SU-DHL-6 (cell line): Measurements from ENCODE around the gene FOXA2.

Experiments
- CTCF ChIP-seq: fragments of 200-600 bp; sonication (generic); IDR thresholded peaks from one replicate; pipeline ENCODE4 v1.5.1; 2017; ENCODE audit warnings: antibody characterized with exemption, mild to moderate bottlenecking, low read length, moderate library complexity; ENCODE audit not compliant: insufficient read depth, poor library complexity, severe bottlenecking
- EZH2phosphoT487 ChIP-seq: fragments of 200-600 bp; sonication (generic), shearing (Covaris generic); conservative IDR thresholded peaks from 2 replicates; pipeline ENCODE4 v1.6.1; 2018; ENCODE audit warnings: mild to moderate bottlenecking, antibody characterized with exemption, low read length, moderate library complexity, mixed read lengths

DNA sequence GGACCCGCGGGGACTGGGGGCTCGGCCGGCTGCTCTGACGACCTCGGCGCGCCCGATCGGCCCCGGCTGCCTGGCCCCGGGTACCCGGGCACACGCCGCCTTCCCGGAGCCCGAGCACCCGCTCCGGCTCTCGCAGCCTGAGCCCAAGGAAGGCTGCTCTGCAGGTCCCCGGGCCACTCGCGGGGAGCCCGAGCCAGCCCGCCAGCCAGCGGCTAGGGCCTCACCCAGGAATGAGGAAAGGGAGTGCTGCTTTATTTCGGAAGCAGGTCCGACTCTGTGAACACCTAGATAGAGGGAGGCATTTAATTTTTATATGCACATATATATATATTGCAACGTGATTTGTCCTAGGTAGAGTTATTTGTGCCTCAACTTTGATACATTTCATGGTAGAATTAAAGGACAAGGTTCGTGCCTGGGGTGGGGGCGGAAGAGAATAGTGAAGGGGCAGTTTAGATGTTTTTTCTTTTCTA is 15.5 kb downstream of the FOXA2 start:
- TF ChIP-seq CTCF (no peak), EZH2phosphoT487 (no peak)
